NB4 (cell line): Measurements from ENCODE around the gene FAM9C.

ENCODE experiments used
- POLR2A ChIP-seq: IDR thresholded peaks from 2 replicates; pipeline ENCODE4 v1.6.1; 2011; ENCODE audit warnings: mild to moderate bottlenecking; ENCODE audit not compliant: insufficient read length; ENCODE audit errors: extremely low read depth
- TF ChIP-seq, protein P1 (sequence below): IDR thresholded peaks from one replicate; pipeline ENCODE4 v1.5.1; 2012; ENCODE audit warnings: low read depth, low read length

DNA sequence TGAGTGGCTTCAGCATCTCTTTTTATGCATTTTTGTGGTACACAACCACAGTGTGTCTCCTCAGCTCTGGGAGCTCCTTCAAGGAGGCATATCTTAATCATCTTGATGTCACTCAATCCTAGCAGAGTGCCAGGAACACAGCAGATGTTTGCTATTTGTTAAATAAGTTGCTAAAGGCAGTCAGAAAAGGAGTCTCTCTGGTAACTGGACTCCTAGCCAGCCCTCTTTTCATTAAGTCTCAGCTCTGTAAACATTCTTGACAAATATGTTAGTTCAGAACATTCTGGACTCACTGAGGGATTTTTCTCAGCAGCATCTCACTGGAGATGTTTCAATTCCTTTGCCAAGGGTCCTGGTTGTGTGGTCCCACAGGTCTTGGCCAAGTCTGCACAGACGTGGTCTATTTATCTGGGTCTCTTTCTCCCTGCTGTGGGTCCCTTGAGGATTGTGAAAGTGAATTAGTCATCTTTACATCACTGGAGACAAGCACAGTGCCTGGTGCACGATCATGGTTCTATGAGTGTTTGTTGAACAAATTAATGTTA is 20.3 kb upstream of the FAM9C start:
- TF ChIP-seq, protein P1, sequence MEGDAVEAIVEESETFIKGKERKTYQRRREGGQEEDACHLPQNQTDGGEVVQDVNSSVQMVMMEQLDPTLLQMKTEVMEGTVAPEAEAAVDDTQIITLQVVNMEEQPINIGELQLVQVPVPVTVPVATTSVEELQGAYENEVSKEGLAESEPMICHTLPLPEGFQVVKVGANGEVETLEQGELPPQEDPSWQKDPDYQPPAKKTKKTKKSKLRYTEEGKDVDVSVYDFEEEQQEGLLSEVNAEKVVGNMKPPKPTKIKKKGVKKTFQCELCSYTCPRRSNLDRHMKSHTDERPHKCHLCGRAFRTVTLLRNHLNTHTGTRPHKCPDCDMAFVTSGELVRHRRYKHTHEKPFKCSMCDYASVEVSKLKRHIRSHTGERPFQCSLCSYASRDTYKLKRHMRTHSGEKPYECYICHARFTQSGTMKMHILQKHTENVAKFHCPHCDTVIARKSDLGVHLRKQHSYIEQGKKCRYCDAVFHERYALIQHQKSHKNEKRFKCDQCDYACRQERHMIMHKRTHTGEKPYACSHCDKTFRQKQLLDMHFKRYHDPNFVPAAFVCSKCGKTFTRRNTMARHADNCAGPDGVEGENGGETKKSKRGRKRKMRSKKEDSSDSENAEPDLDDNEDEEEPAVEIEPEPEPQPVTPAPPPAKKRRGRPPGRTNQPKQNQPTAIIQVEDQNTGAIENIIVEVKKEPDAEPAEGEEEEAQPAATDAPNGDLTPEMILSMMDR, result no peak
- TF ChIP-seq POLR2A, result no peak
